ENCODE results near the gene HYLS1. TPM values are rescaled to one million over a fixed set of nuclear protein-coding genes. Genes with fewer than 3 reads are reported as not detected.
A peak's percentile ranks its signal among the peaks of the same experiment; 100 is the strongest.

The HYLS1 gene
- total and polyA plus RNA-seq, 9 of the 15 experiments (the other 6 are each of a cell fraction or from before 2014, with no cell fraction given) = 2.7 to 8.2 (median 4.8) TPM

DNA sequence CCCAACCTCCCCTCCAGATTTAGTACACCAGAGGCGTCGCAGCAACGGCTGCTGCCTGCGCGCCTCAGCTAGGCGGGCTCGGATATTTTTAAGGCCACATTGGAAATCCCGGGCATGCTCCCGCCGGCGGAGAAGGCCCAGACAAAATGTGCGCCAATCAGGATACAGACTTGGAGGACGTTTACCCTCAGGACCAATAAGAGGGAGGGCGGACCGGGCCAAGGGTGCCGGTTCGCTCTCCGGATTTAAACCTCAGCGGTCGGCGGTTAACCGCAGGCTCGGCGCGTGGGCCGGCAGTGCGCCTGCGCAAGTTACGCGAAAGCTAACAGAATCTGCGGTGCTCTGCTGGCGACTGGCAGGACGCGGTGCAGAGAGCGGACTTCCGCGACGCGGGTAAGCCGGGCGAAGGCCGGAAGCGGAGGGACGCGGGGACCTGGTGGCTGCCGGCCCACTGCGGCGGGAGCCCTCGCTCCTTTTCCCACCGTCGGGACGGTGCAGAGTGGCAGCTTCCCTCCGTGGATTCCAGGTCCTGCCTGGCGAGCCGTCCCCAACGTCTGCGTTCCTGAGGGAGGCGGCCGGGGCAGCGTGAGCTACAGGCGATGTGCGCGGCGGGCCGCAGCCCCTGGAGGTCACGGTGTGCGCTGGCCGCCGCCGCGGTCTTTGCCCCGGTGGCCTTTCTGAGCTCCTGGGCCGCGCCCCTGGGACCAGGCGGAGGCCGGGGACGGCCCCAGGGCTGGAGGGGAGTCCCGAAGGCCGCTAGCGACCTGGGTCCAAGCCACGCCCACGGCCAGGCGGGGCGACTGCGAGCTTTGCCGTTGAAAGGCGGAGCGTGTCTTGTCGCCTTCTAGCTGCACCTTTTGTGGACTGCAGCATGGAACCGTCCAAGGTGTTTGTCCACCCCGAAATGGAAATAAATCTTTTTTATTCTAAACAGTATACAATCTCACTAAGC, at the start of gene HYLS1 (continued):
- TF ChIP-seq HMBOX1 (IDR thresholded peaks at IDR 0.05) (no peak), ZC3H4 (CRISPR knock-in tag; IDR thresholded peaks at IDR 0.05; ENCODE audit: borderline replicate concordance) (no peak), NR1H2 (CRISPR knock-in tag; IDR thresholded peaks at IDR 0.05) (no peak), PCBP1 (IDR thresholded peaks at IDR 0.05; ENCODE audit: low read depth, low read length, poor library complexity, severe bottlenecking) (no peak), DACH1 (IDR thresholded peaks at IDR 0.05; ENCODE audit: partially characterized antibody) (peak; percentile 8), RBBP5 (IDR thresholded peaks at IDR 0.05; ENCODE audit: borderline replicate concordance, insufficient read depth, low read length, poor library complexity, severe bottlenecking) (peak; percentile 67), TAF1 (IDR thresholded peaks at IDR 0.05; ENCODE audit: control insufficient read depth, extremely low read depth, insufficient read depth, low read length, severe bottlenecking) (peak; percentile 23), NCOA4 (IDR thresholded peaks at IDR 0.05; ENCODE audit: partially characterized antibody) (no peak), MCM7 (IDR thresholded peaks at IDR 0.05) (no peak), HIVEP1 (CRISPR knock-in tag; IDR thresholded peaks at IDR 0.05) (0 out of 2 replicates have a peak, but pooled peaks have one; percentile 18), ZNF174 (CRISPR knock-in tag; IDR thresholded peaks at IDR 0.05) (no peak), ZNF280B (CRISPR knock-in tag; IDR thresholded peaks at IDR 0.05) (no peak), NEUROD1 (IDR thresholded peaks at IDR 0.05; ENCODE audit: borderline replicate concordance, low read depth, low read length, partially characterized antibody) (peak; percentile 29), HBP1 (CRISPR knock-in tag; IDR thresholded peaks at IDR 0.05) (no peak), CBX1 (IDR thresholded peaks at IDR 0.05; ENCODE audit: low read depth) (peak; percentile 27; the same call in 1 of the 2 replicates), THRAP3 (IDR thresholded peaks at IDR 0.05; ENCODE audit: borderline replicate concordance) (no peak), ZZZ3 (IDR thresholded peaks at IDR 0.05) (no peak), SRF (CRISPR knock-in tag; IDR thresholded peaks at IDR 0.05) (peak in 1 of 2 experiments; percentile 31; a peak in 1 of 4 replicates), NFIC (IDR thresholded peaks at IDR 0.05) (peak; percentile 68)
- TF ChIP-seq, protein P1, sequence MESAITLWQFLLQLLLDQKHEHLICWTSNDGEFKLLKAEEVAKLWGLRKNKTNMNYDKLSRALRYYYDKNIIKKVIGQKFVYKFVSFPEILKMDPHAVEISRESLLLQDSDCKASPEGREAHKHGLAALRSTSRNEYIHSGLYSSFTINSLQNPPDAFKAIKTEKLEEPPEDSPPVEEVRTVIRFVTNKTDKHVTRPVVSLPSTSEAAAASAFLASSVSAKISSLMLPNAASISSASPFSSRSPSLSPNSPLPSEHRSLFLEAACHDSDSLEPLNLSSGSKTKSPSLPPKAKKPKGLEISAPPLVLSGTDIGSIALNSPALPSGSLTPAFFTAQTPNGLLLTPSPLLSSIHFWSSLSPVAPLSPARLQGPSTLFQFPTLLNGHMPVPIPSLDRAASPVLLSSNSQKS (CRISPR knock-in tag; IDR thresholded peaks at IDR 0.05) = no peak
- TF ChIP-seq, protein P2, sequence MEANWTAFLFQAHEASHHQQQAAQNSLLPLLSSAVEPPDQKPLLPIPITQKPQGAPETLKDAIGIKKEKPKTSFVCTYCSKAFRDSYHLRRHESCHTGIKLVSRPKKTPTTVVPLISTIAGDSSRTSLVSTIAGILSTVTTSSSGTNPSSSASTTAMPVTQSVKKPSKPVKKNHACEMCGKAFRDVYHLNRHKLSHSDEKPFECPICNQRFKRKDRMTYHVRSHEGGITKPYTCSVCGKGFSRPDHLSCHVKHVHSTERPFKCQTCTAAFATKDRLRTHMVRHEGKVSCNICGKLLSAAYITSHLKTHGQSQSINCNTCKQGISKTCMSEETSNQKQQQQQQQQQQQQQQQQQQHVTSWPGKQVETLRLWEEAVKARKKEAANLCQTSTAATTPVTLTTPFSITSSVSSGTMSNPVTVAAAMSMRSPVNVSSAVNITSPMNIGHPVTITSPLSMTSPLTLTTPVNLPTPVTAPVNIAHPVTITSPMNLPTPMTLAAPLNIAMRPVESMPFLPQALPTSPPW (CRISPR knock-in tag; IDR thresholded peaks at IDR 0.05) = no peak

Data from K562 (cell line).